SK-N-SH treated with all-trans-retinoic acid at 6 μM for 48 hours (cell line): ENCODE measurements around the gene ATP8A1.

Experiments
- ATAC-seq: fragments of 200-7000 bp; cut with Tn5 transposase; 3 replicates; pipeline ENCODE4 v1.9.1; 2020; ENCODE audit warnings: mild to moderate bottlenecking, moderate library complexity
- ARNTL ChIP-seq: fragments of 450-650 bp; formaldehyde crosslinking; IDR thresholded peaks from 2 replicates; pipeline ENCODE4 v1.5.0; 2020; ENCODE audit warnings: low read depth, mild to moderate bottlenecking, moderate library complexity, borderline replicate concordance
- BACH2 ChIP-seq: fragments of 250-450 bp; sonication (Bioruptor Pico); IDR thresholded peaks from 2 replicates; pipeline ENCODE4 v1.9.0; 2021; ENCODE audit warnings: mild to moderate bottlenecking, borderline replicate concordance
- CREB5 ChIP-seq: fragments of 250-450 bp; sonication (Bioruptor Pico); IDR thresholded peaks from 2 replicates; pipeline ENCODE4 v1.5.1; 2020; ENCODE audit warnings: low read depth, mild to moderate bottlenecking, moderate library complexity
- CSDC2 ChIP-seq: fragments of 250-450 bp; sonication (Bioruptor Pico); IDR thresholded peaks from 2 replicates; pipeline ENCODE4 v1.5.0; 2020; ENCODE audit warnings: mild to moderate bottlenecking, moderate library complexity
- CSRNP3 ChIP-seq: fragments of 250-450 bp; sonication (Bioruptor Pico); IDR thresholded peaks from 2 replicates; pipeline ENCODE4 v1.5.1; 2021; ENCODE audit warnings: mild to moderate bottlenecking, moderate library complexity
- ESRRG ChIP-seq: fragments of 250-450 bp; sonication (Bioruptor Pico); IDR thresholded peaks from 2 replicates; pipeline ENCODE4 v1.6.1; 2021; ENCODE audit warnings: mild to moderate bottlenecking
- GLIS3 ChIP-seq: fragments of 250-450 bp; sonication (Bioruptor Pico); IDR thresholded peaks from 2 replicates; pipeline ENCODE4 v1.5.0; 2020; ENCODE audit warnings: mild to moderate bottlenecking, moderate library complexity
- ISL1 ChIP-seq: fragments of 250-450 bp; sonication (Bioruptor Pico); IDR thresholded peaks from 2 replicates; pipeline ENCODE4 v2.1.2; 2022; ENCODE audit warnings: mild to moderate bottlenecking, moderate library complexity
- PATZ1 ChIP-seq: fragments of 250-450 bp; sonication (Bioruptor Pico); IDR thresholded peaks from 2 replicates; pipeline ENCODE4 v1.8.0; 2020; ENCODE audit warnings: mild to moderate bottlenecking, moderate library complexity, borderline replicate concordance
- POU6F1 ChIP-seq: fragments of 250-450 bp; sonication (Bioruptor Pico); IDR thresholded peaks from 2 replicates; pipeline ENCODE4 v1.8.0; 2021; ENCODE audit warnings: low read depth, mild to moderate bottlenecking, moderate library complexity, borderline replicate concordance
- RARB ChIP-seq: fragments of 250-450 bp; sonication (Bioruptor Pico); IDR thresholded peaks from 2 replicates; pipeline ENCODE4 v1.8.0; 2021; ENCODE audit warnings: mild to moderate bottlenecking, moderate library complexity
- SNAI2 ChIP-seq: fragments of 250-450 bp; sonication (Bioruptor Pico); IDR thresholded peaks from 2 replicates; pipeline ENCODE4 v1.5.0; 2020; ENCODE audit warnings: mild to moderate bottlenecking, moderate library complexity
- TCF4 ChIP-seq: fragments of 250-450 bp; sonication (Bioruptor Pico); IDR thresholded peaks from 2 replicates; pipeline ENCODE4 v1.8.0; 2021; ENCODE audit warnings: mild to moderate bottlenecking, moderate library complexity, borderline replicate concordance
- TOX ChIP-seq: fragments of 250-450 bp; sonication (Bioruptor Pico); IDR thresholded peaks from 2 replicates; pipeline ENCODE4 v1.8.0; 2021; ENCODE audit warnings: mild to moderate bottlenecking, moderate library complexity, borderline replicate concordance
- ZC3H10 ChIP-seq: fragments of 250-450 bp; sonication (Bioruptor Pico); IDR thresholded peaks from 2 replicates; pipeline ENCODE4 v1.5.1; 2021; ENCODE audit warnings: mild to moderate bottlenecking, moderate library complexity
- ZFP3 ChIP-seq: fragments of 250-450 bp; sonication (Bioruptor Pico); IDR thresholded peaks from 2 replicates; pipeline ENCODE4 v1.5.0; 2020; ENCODE audit warnings: mild to moderate bottlenecking, moderate library complexity
- ZFP30 ChIP-seq: fragments of 450-650 bp; formaldehyde crosslinking; IDR thresholded peaks from 2 replicates; pipeline ENCODE4 v1.5.0; 2022; ENCODE audit warnings: mild to moderate bottlenecking, moderate library complexity
- ZNF565 ChIP-seq: fragments of 450-650 bp; formaldehyde crosslinking; conservative IDR thresholded peaks from 2 replicates; pipeline ENCODE4 v1.5.0; 2020; ENCODE audit warnings: low read depth, mild to moderate bottlenecking, moderate library complexity
- ZNF70 ChIP-seq: fragments of 450-650 bp; formaldehyde crosslinking; IDR thresholded peaks from 2 replicates; pipeline ENCODE4 v1.5.0; 2020; ENCODE audit warnings: mild to moderate bottlenecking, moderate library complexity
- ZNF8 ChIP-seq: fragments of 450-650 bp; formaldehyde crosslinking; IDR thresholded peaks from 2 replicates; pipeline ENCODE4 v1.5.0; 2020; ENCODE audit warnings: mild to moderate bottlenecking, moderate library complexity
- TF ChIP-seq, protein P1 (sequence below): fragments of 250-450 bp; sonication (Bioruptor Pico); IDR thresholded peaks from 2 replicates; pipeline ENCODE4 v1.5.0; 2020; ENCODE audit warnings: mild to moderate bottlenecking, moderate library complexity

The ATP8A1 gene

DNA sequence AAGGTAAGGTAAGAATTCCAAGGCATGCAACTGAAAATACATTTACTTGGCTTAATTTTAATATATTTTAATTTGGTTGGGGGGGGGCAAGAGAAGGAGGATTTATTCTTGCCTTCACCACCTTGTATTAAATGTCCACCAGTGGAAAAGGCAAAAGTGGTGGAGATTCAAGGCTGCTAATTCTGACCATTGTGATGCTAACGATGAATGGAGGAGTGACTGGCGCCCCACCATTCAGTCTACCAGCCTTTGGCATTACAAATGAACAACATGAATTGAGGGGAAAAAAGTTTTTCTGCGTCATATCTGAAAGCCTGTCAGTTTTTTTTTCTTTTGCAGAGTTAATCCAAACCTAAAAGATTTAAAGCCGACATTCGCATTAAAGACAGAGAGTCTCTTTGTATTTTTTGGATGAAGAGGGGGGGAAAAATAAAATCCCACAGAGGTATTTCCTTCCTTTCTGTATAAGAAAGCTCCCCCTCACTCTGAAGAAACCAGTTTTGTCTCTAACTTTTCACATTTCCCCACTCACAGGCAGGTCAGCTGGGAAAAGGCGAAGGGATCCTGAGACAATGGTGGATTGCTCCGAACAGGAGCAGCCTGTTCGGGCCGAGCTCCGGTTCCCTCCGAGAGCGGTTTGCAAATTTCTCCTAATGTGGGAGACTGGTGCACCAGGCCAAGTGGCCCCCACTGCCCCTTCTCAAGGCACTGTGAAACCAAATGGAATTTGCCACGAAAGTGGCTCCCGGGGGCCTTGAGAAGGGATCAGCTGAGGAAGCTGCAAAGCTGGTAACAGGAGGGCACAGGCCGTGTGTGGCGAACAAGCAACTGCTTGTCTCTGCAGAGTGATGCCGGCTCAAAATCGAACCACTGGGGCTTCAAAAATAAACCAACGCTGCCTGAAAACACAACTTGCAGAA lies 231.5 kb downstream of the ATP8A1 start:
- no peak for ATAC-seq
- TF ChIP-seq ZNF565 (CRISPR knock-in tag): no peak
- no peak for TF ChIP-seq TCF4 (CRISPR knock-in tag)

- TF ChIP-seq ZFP3 (CRISPR knock-in tag): no peak
- TF ChIP-seq CREB5 (CRISPR knock-in tag): no peak
- TF ChIP-seq ISL1: no peak
- TF ChIP-seq ZFP30 (CRISPR knock-in tag): no peak
- no peak for TF ChIP-seq CSRNP3 (CRISPR knock-in tag)
- TF ChIP-seq TCF4 (CRISPR knock-in tag): no peak
- no peak for TF ChIP-seq BACH2 (CRISPR knock-in tag)
- no peak for TF ChIP-seq ZNF70 (CRISPR knock-in tag)
- TF ChIP-seq, protein P1, sequence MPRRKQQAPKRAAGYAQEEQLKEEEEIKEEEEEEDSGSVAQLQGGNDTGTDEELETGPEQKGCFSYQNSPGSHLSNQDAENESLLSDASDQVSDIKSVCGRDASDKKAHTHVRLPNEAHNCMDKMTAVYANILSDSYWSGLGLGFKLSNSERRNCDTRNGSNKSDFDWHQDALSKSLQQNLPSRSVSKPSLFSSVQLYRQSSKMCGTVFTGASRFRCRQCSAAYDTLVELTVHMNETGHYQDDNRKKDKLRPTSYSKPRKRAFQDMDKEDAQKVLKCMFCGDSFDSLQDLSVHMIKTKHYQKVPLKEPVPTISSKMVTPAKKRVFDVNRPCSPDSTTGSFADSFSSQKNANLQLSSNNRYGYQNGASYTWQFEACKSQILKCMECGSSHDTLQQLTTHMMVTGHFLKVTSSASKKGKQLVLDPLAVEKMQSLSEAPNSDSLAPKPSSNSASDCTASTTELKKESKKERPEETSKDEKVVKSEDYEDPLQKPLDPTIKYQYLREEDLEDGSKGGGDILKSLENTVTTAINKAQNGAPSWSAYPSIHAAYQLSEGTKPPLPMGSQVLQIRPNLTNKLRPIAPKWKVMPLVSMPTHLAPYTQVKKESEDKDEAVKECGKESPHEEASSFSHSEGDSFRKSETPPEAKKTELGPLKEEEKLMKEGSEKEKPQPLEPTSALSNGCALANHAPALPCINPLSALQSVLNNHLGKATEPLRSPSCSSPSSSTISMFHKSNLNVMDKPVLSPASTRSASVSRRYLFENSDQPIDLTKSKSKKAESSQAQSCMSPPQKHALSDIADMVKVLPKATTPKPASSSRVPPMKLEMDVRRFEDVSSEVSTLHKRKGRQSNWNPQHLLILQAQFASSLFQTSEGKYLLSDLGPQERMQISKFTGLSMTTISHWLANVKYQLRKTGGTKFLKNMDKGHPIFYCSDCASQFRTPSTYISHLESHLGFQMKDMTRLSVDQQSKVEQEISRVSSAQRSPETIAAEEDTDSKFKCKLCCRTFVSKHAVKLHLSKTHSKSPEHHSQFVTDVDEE (CRISPR knock-in tag): no peak
- ATAC-seq: peak; percentile 33; the same call in 2 of the 3 replicates
Measured at GRCh38 chr4:42420140-42420539, 236.8 kb downstream of the ATP8A1 start.

DNA sequence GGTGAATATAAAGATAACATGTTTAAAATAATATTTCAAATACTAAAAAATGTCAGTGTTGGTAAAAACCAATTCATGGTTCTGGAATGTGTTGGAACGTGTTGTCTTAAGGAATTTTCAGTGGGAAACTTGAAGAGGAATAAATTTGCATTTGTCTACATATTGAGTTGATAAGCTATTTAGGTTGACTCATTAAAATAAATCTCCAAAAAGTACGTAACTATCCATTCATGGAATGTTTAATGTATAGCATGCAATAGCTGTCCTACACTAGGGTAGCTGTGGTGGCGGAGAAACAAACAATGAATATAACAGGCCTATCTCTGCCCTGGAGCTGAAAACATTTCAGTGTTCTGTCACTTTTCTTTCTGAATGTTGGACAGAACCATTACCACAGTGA lies 239.4 kb downstream of the ATP8A1 start:
- peak; percentile 44 for ATAC-seq
- TF ChIP-seq ZNF565 (CRISPR knock-in tag) (no peak), ESRRG (CRISPR knock-in tag) (no peak), ZFP3 (CRISPR knock-in tag) (no peak), ZFP30 (CRISPR knock-in tag) (no peak), CSRNP3 (CRISPR knock-in tag) (no peak), ZNF8 (CRISPR knock-in tag) (no peak), ARNTL (CRISPR knock-in tag) (no peak), ZNF70 (CRISPR knock-in tag) (no peak), GLIS3 (no peak), BACH2 (CRISPR knock-in tag) (no peak), CSDC2 (CRISPR knock-in tag) (no peak), RARB (CRISPR knock-in tag) (no peak), SNAI2 (no peak), PATZ1 (no peak), POU6F1 (no peak), TCF4 (CRISPR knock-in tag) (no peak), ZC3H10 (CRISPR knock-in tag) (no peak), TOX (no peak)
- TF ChIP-seq, protein P1 (CRISPR knock-in tag): no peak
